ENCODE data around the gene TMEM256.
A peak's percentile ranks its signal among the peaks of the same experiment; 100 is the strongest.

Gene TMEM256

DNA sequence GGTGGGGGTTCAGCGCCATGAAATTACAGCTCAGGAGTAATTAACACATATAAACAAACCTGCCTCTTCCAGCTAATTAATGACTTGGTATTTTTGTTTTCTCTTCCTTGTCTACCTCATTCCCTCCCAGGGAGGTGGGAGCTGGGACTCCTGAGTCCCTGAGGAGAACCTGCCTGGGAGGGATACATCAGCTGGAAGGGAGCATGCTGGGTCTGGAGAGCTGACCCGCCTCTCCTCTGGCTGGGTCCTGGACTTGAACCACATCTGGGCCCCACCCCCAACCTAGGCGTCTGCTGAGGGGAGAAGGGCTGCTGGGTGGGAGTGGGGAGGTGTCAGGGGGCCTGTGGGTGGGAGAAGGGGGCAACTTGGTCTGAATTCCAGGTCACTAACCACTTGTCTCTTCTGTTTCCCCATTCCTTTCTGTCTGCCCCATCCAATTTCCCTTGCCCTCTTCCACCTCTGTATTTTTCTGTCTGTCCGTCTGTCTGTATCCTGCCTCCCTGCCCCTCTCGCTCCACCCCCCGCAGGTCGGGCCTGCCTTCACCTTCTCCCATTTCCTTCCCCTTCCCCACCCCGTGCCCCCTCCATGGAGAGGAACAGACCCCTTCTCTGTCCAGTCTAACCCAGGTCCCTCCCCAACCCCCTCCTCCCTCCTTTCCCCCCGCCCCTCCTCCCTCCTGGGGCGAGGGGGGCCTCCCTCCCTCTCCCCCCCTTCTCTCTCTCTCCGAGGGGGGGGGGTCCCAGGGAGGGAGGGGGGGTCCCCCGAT lies 3.8 kb upstream of the TMEM256 start, which contains the start of gene NLGN2:
Gene NLGN2 (plus strand): TSS at position 361 of the 767 bp plus-strand sequence. CDS start 411 bp downstream, outside the sequence.
- no peak for DNase-seq (ENCODE audit: low read depth)

DNA sequence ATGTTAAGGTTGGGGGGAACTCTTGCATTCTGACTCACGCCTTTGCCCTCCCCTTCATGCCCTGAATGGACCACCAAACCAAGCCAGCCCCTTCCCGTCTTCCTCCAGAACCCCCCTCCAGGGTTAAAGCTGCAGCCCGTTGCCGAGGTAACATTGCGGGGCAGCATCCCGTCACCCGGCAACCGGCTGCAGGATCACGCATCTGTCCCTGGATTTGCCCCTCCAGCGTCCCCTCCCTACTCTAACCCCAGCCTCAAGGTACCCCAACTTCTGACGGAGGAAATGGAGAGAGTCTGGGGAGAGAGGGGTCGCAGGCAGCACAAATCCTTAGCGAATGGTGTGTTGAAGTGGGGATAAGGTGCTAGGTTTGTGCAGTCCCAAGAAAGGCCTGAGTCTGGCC lies 3.2 kb upstream of the TMEM256 start:
- DNase-seq (ENCODE audit: low read depth), result no peak

DNA sequence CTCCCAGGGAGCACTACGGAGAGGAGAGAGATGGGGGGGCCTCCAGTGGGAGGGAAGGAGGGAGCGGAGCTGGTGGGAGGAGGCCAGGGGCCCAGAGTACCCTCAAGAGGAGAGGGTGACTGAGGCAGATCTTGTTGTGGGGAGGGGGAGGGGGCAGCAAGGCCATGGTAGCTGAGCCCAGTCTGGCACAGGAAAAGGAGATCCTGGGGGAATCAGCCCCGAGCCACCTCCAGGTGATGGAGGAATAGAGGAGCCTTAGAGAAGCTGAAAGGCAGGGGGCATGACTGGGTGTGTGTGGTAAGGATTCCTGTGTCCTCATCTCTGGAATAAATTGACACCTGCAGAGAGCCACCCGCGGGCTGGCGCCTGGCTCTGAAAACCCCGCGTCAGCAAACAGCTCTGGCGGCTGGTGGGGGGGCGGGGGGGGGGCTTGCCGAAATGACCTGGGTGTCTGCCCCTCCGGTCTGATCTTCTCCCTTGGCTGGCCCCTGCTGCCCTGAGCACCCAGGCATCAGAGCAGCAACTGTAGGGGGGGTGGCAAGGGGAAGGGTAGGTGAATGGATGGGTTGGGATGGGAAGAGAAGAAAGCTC lies 2.4 kb upstream of the TMEM256 start:
- DNase-seq (ENCODE audit: low read depth), result no peak

DNA sequence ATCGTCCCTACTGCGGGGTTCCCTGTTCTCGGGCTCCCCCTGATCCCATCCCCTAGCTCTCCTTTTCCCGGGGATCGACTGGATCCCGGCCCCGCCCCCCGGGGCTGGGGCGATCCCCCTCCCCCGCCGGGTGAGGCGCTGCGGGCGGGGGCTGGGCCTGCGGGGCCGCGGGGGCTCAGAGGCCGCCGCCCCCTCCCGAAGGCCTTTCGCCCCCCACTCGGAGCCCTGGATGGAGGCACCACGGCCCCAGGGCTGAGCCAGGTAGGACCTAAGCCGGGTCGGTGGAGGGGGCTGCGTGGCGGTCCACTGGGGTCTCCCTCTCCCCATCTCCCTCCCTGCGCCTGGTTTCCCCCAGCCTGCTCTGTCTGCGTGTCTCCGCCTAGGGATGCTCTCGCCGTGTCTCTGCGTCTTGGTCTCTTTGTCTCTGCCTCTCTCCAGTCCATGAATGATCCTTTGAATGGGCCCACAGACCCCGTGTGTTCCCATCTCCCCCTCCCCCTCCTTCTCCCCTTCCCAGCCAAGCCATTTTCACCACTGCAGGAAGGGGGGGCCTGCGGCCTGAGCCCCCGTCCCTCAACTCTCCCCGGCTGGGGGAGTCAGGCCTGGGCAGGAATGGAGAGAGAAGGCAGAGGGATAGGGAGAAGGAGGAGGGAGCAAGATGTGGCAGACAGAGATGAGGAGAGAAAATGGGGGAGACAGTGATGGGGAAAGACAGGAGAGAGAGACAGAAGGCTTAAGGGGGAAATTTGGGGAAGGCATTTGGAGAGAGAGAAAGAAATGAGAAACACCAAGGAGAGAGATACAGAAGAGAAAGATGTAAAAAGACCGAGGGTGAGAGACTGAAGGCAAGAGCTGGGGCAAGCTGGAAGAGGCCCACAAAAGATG lies 1.7 kb upstream of the TMEM256 start:
- no peak for DNase-seq (ENCODE audit: low read depth)

DNA sequence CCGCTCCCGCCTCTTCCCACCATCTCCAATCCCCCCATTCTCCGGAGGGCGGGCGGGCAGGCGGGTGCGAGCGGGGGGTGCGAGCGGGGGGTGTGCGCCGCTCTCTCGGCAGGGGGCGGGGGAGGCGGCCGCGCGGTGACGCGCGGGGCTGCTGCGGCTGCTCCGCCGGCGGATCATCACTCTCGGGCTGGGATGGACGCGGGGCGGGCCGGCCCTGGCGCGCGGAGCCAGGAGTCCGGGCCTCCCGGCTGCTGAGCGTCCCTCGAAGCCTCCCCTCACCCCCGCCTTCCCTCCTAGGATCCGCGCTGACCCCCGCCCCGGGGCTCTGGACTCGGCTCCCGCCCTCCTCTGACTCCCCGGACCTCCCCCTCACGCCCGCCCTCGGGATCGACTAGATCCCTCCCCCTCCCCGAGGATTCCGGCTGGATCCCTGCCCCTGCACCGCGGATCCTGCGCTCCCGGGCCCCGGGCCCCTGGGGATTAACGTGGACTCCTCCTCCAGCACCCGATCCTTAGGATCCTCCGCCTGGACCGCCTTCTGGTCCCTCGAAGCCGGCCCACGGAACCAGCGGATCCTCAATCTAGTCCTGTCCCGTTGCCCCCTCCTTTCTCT lies 946 bp upstream of the TMEM256 start:
- DNase-seq (ENCODE audit: low read depth), result peak; percentile 63

DNA sequence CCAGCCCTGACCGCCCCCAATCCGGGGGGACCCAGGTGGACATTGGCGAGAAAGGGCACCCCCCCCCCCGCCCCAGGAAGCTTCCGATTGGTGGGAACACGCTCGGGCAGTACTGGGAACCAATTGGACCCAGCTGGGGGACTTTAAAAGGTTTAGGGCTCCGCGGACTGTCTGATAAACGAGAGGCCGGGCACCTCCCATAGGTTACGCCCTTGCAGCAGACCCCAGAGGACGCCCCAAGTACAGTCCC lies 245 bp downstream of the TMEM256 start:
- DNase-seq (ENCODE audit: low read depth), result no peak

DNA sequence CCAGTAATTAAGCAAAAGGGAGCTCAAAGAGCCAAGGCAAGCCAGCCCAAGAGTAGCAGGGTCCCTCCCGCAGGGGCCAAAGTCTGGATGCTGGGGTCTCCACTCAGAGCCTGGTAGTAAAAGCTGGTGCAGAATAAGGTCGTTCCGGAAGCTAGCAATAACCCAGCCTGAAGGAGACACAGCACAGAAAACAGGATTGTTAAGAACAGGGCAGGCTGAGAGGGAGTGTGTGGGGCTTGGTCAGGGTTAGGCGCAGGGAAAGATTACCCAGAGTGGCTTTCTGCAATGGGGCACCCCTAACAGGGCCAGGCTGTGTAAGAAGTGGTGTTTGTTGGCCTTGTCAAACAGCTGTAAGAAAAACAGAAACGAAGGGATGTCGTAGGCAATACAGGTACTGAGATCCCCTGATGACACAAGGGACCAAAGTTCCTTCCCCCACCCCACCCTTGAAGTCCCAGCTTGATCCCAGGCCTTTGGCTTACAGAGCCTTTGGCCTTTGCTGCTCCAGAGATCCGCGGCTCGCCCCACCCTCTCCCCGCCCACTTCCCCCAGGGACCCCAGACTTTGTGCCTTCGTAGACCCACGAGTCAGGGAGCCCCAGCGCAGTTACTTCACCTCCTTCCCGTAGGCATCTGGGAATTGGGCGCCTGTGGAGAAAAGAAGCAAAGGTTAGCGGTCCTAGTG lies 712 bp downstream of the TMEM256 start:
- DNase-seq (ENCODE audit: low read depth), result no peak

DNA sequence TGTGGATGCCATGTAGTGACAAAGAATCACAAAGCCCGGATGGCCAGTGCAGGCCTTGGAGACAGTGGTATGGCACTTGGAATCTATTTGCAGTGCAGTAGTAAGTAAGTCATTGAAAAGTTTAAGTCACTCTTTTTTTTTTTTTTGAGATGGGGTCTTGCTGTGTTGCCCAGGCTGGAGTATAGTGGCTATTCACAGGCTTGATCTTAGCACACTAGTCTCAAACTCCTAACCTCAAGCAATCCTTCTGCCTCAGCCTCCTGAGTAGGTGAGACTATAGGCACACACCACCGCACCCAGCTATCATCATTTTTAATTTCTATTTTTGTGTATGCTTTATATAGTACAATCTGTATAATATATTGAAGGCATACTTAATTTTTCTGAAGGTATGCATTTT lies 5.3 kb downstream of the TMEM256 start:
- DNase-seq (ENCODE audit: low read depth), result no peak

DNA sequence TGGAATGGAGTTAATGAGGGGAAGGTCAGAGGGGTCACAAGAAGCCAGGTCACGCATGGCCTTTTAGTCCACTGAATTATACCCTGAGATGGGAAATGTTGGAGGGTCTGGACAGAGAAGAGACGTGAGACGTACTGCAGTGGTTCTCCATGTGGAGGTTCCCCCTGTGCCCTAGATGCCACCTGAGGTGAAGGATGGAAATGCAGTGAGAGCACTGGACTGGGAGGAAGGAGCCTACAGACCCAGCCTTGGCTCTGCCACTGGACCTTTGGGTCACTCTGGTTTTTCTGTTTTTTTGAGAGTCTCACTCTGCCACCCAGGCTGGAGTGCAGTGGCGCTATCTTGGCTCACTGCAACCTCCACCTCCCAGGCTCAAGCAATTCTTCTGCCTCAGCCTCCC lies 7.8 kb downstream of the TMEM256 start:
- no peak for DNase-seq (ENCODE audit: low read depth)

DNA sequence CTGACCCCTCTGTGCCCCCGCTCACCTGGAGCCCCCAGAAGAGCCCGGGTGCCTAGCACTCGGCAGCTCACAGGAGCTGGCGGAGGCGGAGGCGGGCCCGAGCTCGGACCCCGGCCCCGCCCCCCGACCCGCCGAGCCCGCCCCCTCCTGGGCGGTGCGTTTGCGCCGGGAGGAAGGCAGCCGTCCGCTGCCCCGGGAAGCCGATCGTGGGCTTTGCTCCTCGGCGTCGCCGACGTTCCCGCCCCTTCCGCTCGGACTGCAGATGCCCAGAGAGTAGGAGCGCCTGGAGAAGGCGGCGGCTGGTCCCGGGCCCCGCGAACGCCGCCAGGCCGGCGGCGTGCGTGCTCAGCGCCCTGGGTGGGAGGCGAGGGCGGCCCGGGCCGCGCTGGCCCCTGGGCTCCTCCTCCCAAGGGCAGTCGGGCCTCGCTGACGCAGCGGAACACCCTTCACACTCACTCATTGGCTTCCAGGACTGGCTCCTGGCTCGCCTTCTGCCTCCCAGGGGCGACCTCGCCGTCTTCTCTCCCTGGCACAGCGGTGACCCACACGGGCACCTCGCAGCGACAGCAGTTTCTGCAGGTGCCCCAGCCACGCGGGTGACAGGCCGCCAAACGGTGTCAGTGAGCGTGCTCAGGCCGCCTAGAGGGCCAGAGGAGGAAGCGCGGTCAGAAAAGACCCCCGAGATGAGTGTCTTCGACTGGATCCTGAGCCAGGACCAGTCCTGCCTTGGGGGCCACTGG lies 9.3 kb downstream of the TMEM256 start, which contains the start of gene PLSCR3:
Gene PLSCR3 (minus strand): TSS at position 74 of the 740 bp plus-strand sequence. CDS start 415 bp downstream, outside the sequence.
- peak; percentile 75 for DNase-seq (ENCODE audit: low read depth)

DNA sequence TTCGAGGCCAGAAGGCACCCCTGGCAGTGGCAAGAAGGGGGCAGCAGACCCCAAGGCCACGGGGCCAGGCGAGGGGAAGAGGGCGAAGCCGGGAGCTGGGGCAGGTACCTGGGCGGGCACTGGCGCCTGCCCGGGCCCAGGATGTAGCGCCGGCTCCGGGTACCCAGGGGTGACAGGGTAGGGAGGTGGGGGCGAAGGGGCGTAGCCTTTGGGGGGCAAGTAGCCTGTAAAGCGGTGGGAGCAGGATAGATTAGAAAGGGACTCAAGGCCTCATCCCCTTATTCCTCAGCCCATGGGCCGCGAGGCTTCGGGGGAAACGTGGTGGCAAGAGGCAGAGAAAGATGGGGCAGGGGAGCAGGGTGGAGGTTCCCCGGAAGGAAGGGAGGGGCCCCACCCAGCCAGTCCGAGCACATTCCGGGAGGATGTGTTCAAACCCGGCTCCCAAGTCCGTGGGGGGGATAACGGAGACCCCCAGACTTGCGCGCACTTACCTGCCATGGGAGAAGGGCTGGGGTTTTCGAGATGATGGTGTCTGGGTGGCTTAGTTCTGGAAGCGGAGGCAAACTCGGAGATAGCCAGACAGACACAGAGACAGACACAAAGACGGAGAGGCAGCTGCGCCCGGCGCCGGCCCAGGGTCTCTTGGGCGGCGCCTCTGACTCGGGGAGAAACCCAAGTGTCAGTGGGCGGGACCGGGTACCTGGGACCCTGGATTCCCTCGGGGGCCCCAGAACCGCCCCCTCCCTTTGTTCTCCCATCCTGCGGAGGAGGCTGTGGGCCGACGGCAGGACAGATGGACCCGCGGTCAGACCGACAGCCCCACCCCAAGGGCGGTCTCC lies 10.1 kb downstream of the TMEM256 start:
- peak; percentile 52 for DNase-seq (ENCODE audit: low read depth)

DNA sequence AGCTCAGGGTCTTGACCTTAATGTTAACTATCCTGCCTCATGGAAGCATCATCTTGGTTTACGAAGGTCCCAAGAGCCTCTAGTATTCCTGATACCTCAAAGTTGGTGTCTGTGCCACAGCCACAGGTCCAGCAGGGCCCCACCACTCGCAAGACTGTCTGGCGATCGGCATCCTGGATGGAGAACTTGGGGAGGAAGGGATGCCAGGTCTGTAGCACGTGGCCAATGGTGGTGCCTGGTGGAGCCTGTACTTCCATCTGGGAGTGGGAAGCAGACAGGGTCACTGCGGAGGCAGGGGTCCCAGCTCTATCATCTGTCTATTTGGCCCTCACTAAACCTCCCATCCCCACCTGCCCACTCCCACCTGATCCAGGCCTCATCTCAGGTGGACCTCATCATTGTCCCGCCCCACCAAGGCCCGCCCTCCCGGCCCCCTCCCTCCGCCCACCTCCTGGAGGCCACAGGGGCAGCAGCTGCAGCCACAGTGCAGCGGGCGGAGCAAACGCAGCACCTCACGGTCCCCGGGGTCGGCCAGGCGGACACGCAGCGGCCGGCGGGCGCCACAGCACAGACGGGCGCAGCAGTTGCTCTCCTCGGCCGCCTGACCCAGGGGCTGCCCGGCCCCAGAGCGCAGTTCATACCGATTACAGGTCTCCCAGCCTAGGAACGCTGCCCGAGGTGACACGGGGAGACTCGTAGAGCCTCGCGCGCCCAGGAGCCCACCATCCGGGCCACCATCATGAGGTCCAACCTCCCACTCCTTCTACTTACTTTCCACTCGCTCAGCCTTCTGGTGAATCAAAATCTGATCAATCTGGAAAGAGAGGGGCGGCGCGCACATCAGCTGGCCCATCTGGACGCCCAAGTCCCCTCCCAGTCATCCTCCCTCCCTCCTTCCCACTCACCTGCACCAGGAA lies 10.9 kb downstream of the TMEM256 start:
- DNase-seq (ENCODE audit: low read depth), result no peak

DNA sequence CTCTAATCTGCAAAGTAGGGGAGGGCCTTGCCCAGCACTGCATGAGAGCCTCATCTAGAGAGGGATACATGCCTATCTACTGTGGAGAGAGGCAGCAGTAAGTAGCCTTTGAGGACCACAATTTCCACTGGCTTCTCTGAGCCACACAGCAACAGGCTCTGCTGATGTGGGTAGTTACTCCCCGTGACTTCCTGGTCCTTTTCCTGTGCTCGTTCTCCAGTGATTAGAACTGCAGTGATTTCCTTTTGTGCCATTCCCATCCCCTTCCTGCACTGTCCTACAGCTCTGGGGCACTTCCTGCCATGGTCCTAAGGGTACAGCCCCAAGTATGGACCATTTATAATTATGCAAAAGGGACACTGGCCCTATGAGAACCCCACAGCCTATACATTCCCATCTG lies 12.6 kb downstream of the TMEM256 start:
- DNase-seq (ENCODE audit: low read depth), result no peak

DNA sequence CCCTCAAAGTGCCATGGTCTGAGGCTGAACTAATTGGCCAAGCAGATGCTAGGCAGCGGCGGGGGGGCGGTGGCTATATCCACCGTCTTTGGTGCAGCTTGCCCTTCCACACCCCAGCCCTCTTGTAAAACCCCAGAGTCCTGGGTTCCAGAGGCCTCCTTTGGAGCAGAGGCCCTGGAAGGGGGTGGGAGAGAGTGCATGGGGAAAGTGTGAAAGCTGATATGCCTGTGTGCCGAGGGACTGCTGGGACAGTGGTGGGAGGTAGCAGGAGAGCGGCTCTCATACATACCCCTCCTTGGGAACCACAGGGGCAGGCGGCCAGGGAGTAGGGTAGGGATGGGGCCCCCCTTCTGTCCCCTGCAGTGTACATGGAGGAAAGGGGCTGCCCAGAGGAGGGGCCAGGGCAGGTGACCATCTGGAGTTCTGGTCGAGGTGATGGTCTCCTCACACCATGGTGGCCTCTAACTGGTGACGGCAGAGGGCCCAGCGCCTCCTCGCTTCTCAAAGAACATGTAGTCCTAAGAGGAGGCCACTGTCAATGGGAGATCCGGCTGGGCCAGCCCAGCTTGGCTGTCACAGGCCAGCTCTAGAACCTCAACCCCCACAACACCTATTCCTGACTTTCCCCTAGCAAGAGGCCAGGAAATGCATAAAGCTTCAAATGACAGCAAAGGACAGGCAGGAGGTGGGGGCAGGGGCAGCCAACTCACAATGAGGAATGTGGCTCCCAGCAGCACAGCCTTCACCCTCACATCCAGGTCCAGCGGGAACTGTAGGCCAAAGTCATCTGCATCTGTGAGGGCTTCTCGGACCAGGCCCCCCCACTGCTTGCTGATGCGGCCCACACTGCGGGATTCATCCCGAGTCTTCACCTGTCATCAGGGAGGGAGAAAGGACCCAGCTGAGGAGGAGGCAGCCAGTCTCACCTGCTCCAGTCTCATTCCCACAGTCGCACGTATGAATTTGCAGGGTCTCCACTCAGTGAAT lies 13.7 kb downstream of the TMEM256 start:
- DNase-seq (ENCODE audit: low read depth), result no peak

DNA sequence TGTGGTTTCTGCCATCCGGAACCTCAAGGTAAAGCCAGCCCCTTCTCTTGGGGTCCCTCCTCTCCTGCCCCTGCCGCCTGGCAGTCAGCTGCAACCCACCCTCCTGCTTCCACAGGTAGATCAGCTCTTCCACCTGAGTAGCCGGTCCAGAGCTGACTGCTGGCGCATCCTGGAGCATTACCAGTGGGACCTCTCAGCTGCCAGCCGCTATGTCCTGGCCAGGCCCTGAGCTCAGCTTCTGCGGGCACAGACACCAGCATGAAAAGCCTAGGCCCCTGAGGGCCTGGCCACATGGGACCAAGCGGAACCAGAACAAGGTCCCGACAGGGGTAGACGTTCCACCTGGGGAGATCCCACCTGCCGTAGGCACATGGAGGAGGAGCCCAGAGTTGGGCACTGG lies 15.0 kb downstream of the TMEM256 start:
- DNase-seq (ENCODE audit: low read depth), result no peak

DNA sequence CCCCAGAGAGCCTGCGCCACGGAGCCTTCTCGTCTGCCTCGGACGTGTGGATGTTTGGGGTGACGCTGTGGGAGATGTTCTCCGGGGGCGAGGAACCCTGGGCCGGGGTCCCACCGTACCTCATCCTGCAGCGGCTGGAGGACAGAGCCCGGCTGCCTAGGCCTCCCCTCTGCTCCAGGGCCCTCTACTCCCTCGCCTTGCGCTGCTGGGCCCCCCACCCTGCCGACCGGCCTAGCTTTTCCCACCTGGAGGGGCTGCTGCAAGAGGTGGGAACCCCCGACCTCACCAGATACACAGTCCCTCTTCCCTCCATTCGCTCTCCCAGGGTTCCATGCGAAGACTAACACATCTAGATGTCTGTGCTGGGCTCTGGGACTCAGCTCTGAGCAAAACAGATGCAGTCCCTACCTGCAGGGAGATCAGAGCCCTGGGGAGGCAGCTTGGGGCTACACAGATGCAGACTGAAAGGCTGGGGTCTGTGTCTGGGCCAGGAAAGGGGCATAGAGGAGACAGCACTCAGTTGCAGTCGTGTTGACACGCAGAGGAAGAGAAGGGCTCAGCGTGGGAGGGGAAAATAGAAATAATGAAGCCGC lies 19.3 kb downstream of the TMEM256 start:
- no peak for DNase-seq (ENCODE audit: low read depth)

DNA sequence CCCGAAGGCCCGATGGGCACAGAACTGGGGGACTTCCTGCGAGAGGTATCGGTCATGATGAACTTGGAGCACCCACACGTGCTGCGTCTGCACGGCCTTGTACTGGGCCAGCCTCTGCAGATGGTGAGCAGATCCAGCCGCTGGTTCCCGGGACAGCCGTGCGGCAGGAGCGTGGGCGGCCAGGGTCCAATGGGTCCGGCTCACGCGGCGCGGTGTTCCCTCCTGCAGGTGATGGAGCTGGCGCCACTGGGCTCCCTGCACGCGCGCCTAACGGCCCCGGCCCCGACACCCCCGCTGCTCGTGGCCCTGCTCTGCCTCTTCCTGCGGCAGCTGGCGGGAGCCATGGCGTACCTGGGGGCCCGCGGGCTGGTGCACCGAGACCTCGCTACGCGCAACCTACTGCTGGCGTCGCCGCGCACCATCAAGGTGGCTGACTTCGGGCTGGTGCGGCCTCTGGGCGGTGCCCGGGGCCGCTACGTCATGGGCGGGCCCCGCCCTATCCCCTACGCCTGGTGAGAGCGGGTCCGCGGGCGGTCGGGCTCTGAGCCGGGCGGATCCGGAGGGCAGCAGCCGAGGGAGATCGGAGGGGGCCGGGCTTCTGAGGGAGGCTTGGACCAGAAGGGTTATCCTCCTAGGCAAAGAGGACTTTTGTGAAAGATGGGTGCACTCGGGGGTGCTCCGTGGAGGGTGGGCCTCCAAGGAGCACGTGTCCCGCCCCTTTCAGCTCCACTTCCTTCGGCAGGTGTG lies 20.0 kb downstream of the TMEM256 start:
- peak; percentile 71 for DNase-seq (ENCODE audit: low read depth)
